ENCODE results near the gene MSI2. TPM values are rescaled to one million over a fixed set of nuclear protein-coding genes. Genes with fewer than 3 reads are reported as not detected.
A peak's percentile ranks its signal among the peaks of the same experiment; 100 is the strongest.
"Not testable (repeated sequence)": the region's sequence is repeated elsewhere in the genome, so short reads cannot be mapped to it uniquely, and the experiment has no call there.

Gene MSI2
- total and polyA plus RNA-seq, 7 experiments from 2014 or later: 3.3 to 169 (median 125) TPM

- CTCF ChIA-PET: no interaction called here
- peaks cover 4 to 31% (median 10%) of the 10 kb centered on the region in 5 donors for H3K27me3 Mint-ChIP-seq
Observed at GRCh38 chr17:57213180-57213825, 43.0 kb upstream of the MSI2 start.

GRCh38 chr17:57215317-57215716, 41.0 kb upstream of the MSI2 start:
- CTCF ChIA-PET: no interaction called here
- intact Hi-C loops (cut with micrococcal nuclease): no loop called here
- Mint-ChIP-seq H3K4me1 (peaks cover 0 to 7% (median 4%) of the 10 kb centered on the region in 7 donors), H3K4me3 (no peak overlapping the region), H3K9me3 (peaks cover 0 to 2% (median 0%) of the 10 kb centered on the region in 11 donors), H3K36me3 (no peaks in the 10 kb centered on the region), H3K27me3 (peaks cover 10 to 37% (median 11%) of the 10 kb centered on the region in 5 donors), H3K27ac (no peak overlapping the region)
- Histone ChIP-seq H3K36me3 (ENCODE audit: control insufficient read depth in 2 of 3, insufficient read depth in 3 of 3, low read length in 3 of 3) (no peaks in the 10 kb centered on the region), H3K4me1 (ENCODE audit: control insufficient read depth in 2 of 2, insufficient read depth in 2 of 2, low read length in 2 of 2) (no peaks in the 10 kb centered on the region), H3K9me3 (ENCODE audit: control insufficient read depth in 2 of 3, low read length in 3 of 3) (no peaks in the 10 kb centered on the region), H3K27ac (ENCODE audit: low read depth, low read length) (no peak overlapping the region), H3K27me3 (ENCODE audit: control insufficient read depth in 2 of 2, insufficient read depth in 2 of 2, low read length in 2 of 2) (no peaks in the 10 kb centered on the region), H3K4me3 (ENCODE audit: low read length) (no peak overlapping the region)
- DNase-seq: no peak
- ATAC-seq: no peak
- POLR2A ChIA-PET: no interaction called here

More at GRCh38 chr17:57213180-57213825, 43.0 kb upstream of the MSI2 start:
- Mint-ChIP-seq H3K36me3 (peaks cover 0 to 2% (median 0%) of the 10 kb centered on the region in 5 donors), H3K9me3 (peaks cover 0 to 13% (median 4%) of the 10 kb centered on the region in 11 donors), H3K4me1 (peaks cover 0 to 10% (median 4%) of the 10 kb centered on the region in 7 donors), H3K4me3 (no peak overlapping the region), H3K27ac (peak overlapping the region in 1 of 9 donors; percentile 6)
- Histone ChIP-seq H3K27ac (ENCODE audit: low read depth, low read length) (no peak overlapping the region), H3K4me3 (ENCODE audit: low read length) (no peak overlapping the region), H3K27me3 (ENCODE audit: control insufficient read depth in 2 of 2, insufficient read depth in 2 of 2, low read length in 2 of 2) (no peaks in the 10 kb centered on the region), H3K9me3 (ENCODE audit: control insufficient read depth in 2 of 3, low read length in 3 of 3) (no peaks in the 10 kb centered on the region), H3K4me1 (ENCODE audit: control insufficient read depth in 2 of 2, insufficient read depth in 2 of 2, low read length in 2 of 2) (no peaks in the 10 kb centered on the region), H3K36me3 (ENCODE audit: control insufficient read depth in 2 of 3, insufficient read depth in 3 of 3, low read length in 3 of 3) (no peaks in the 10 kb centered on the region)
- DNase-seq (no peak), ATAC-seq (no peak)
- POLR2A ChIA-PET: no interaction called here
- intact Hi-C loops (cut with micrococcal nuclease): no loop called here

GRCh38 chr17:57221366-57222350, 34.7 kb upstream of the MSI2 start:
- peaks cover 10 to 30% (median 15%) of the 10 kb centered on the region in 5 donors for H3K27me3 Mint-ChIP-seq
- Histone ChIP-seq H3K27ac (ENCODE audit: low read depth, low read length) (no peak overlapping the region), H3K36me3 (ENCODE audit: control insufficient read depth in 2 of 3, insufficient read depth in 3 of 3, low read length in 3 of 3) (no peaks in the 10 kb centered on the region), H3K9me3 (ENCODE audit: control insufficient read depth in 2 of 3, low read length in 3 of 3) (no peaks in the 10 kb centered on the region), H3K27me3 (ENCODE audit: control insufficient read depth in 2 of 2, insufficient read depth in 2 of 2, low read length in 2 of 2) (no peaks in the 10 kb centered on the region), H3K4me3 (ENCODE audit: low read length) (no peak overlapping the region), H3K4me1 (ENCODE audit: control insufficient read depth in 2 of 2, insufficient read depth in 2 of 2, low read length in 2 of 2) (no peaks in the 10 kb centered on the region)
- peaks cover 0 to 3% (median 0%) of the 10 kb centered on the region in 5 donors for H3K36me3 Mint-ChIP-seq
- no peak overlapping the region for H3K4me3 Mint-ChIP-seq
- ChIA-PET CTCF (no interaction called here), POLR2A (no interaction called here)
- ATAC-seq (no peak), DNase-seq (no peak)
- peaks cover 4 to 39% (median 12%) of the 10 kb centered on the region in 11 donors for H3K9me3 Mint-ChIP-seq
- no peaks in the 10 kb centered on the region for H3K4me1 Mint-ChIP-seq
- intact Hi-C loops (cut with micrococcal nuclease): no loop called here
- no peak overlapping the region for H3K27ac Mint-ChIP-seq

GRCh38 chr17:57222422-57222821, 33.9 kb upstream of the MSI2 start:
- H3K4me1 ChIP-seq (ENCODE audit: control insufficient read depth in 2 of 2, insufficient read depth in 2 of 2, low read length in 2 of 2); ATAC-seq; H3K36me3 ChIP-seq (ENCODE audit: control insufficient read depth in 2 of 3, insufficient read depth in 3 of 3, low read length in 3 of 3); intact Hi-C loops (cut with micrococcal nuclease); H3K4me3 ChIP-seq (ENCODE audit: low read length); POLR2A ChIA-PET; CTCF ChIA-PET; H3K9me3 ChIP-seq (ENCODE audit: control insufficient read depth in 2 of 3, low read length in 3 of 3); H3K36me3 Mint-ChIP-seq; DNase-seq; H3K27ac Mint-ChIP-seq; H3K27ac ChIP-seq (ENCODE audit: low read depth, low read length); H3K4me3 Mint-ChIP-seq; H3K27me3 ChIP-seq (ENCODE audit: control insufficient read depth in 2 of 2, insufficient read depth in 2 of 2, low read length in 2 of 2); H3K4me1 Mint-ChIP-seq: not testable (repeated sequence)
- Mint-ChIP-seq H3K27me3 (peaks cover 2 to 34% (median 12%) of the 10 kb centered on the region in 5 donors), H3K9me3 (peaks cover 4 to 39% (median 12%) of the 10 kb centered on the region in 11 donors)

- Histone ChIP-seq H3K27me3 (ENCODE audit: control insufficient read depth in 2 of 2, insufficient read depth in 2 of 2, low read length in 2 of 2) (no peaks in the 10 kb centered on the region), H3K27ac (ENCODE audit: low read depth, low read length) (no peak overlapping the region), H3K36me3 (ENCODE audit: control insufficient read depth in 2 of 3, insufficient read depth in 3 of 3, low read length in 3 of 3) (no peaks in the 10 kb centered on the region), H3K4me1 (ENCODE audit: control insufficient read depth in 2 of 2, insufficient read depth in 2 of 2, low read length in 2 of 2) (no peaks in the 10 kb centered on the region), H3K9me3 (ENCODE audit: control insufficient read depth in 2 of 3, low read length in 3 of 3) (no peaks in the 10 kb centered on the region), H3K4me3 (ENCODE audit: low read length) (no peak overlapping the region)
- CTCF ChIA-PET: no interaction called here
- Mint-ChIP-seq H3K27me3 (peaks cover 5 to 36% (median 13%) of the 10 kb centered on the region in 5 donors), H3K4me3 (no peak overlapping the region), H3K9me3 (peaks cover 4 to 39% (median 12%) of the 10 kb centered on the region in 11 donors), H3K4me1 (peaks cover 0 to 2% (median 0%) of the 10 kb centered on the region in 7 donors), H3K36me3 (peaks cover 0 to 3% (median 0%) of the 10 kb centered on the region in 5 donors), H3K27ac (no peak overlapping the region)
- ATAC-seq: no peak
- DNase-seq: no peak
- POLR2A ChIA-PET: no interaction called here
- intact Hi-C loops (cut with micrococcal nuclease): no loop called here
Observed at GRCh38 chr17:57225127-57225526, 31.2 kb upstream of the MSI2 start.

GRCh38 chr17:57226793-57227192, 29.5 kb upstream of the MSI2 start:
- Mint-ChIP-seq H3K27me3 (peaks cover 10 to 33% (median 18%) of the 10 kb centered on the region in 5 donors), H3K4me3 (no peak overlapping the region), H3K4me1 (peaks cover 0 to 2% (median 0%) of the 10 kb centered on the region in 7 donors), H3K27ac (no peak overlapping the region), H3K9me3 (peaks cover 2 to 28% (median 5%) of the 10 kb centered on the region in 11 donors), H3K36me3 (peaks cover 0 to 3% (median under 1%) of the 10 kb centered on the region in 5 donors)
- Histone ChIP-seq H3K27ac (ENCODE audit: low read depth, low read length) (no peak overlapping the region), H3K27me3 (ENCODE audit: control insufficient read depth in 2 of 2, insufficient read depth in 2 of 2, low read length in 2 of 2) (no peaks in the 10 kb centered on the region), H3K4me3 (ENCODE audit: low read length) (no peak overlapping the region), H3K4me1 (ENCODE audit: control insufficient read depth in 2 of 2, insufficient read depth in 2 of 2, low read length in 2 of 2) (no peaks in the 10 kb centered on the region), H3K36me3 (ENCODE audit: control insufficient read depth in 2 of 3, insufficient read depth in 3 of 3, low read length in 3 of 3) (no peaks in the 10 kb centered on the region), H3K9me3 (ENCODE audit: control insufficient read depth in 2 of 3, low read length in 3 of 3) (no peaks in the 10 kb centered on the region)
- intact Hi-C loops (cut with micrococcal nuclease): no loop called here
- ATAC-seq (no peak), DNase-seq (no peak)
- POLR2A ChIA-PET: no interaction called here
- CTCF ChIA-PET: no interaction called here

Data from naive thymus-derived CD4-positive, alpha-beta T cell (primary cell).